DMS53 treated with DMSO at 0.1 percent for 48 hours (cell line): Measurements from ENCODE around the gene KRT4.
"Not testable (repeated sequence)": the region's sequence is repeated elsewhere in the genome, so short reads cannot be mapped to it uniquely, and the experiment has no call there.

Source experiments
- DNase-seq: peaks from one replicate; lab custom pipeline; 2025; ENCODE audit not compliant: unreplicated experiment; lab: John Stamatoyannopoulos, UW

The KRT4 gene

DNA sequence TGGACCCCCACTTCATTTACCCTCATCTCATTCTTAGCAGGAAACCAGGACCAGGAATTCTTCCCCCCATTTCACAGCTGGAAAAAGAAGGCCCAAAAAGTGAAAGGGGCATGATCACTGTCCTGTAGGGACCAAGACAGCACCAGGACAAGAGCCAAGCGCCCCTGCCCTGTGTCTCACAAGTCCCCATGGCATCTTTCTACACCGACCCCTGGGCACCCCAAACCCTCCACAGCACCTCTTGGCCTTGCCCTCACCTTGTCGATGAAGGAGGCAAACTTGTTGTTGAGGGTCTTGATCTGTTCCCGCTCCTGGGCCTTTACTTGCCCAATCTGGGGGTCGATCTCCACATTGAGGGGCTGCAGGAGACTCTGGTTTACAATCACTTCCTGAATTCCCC lies 37.5 kb downstream of the KRT4 start:
- DNase-seq: no peak

DNA sequence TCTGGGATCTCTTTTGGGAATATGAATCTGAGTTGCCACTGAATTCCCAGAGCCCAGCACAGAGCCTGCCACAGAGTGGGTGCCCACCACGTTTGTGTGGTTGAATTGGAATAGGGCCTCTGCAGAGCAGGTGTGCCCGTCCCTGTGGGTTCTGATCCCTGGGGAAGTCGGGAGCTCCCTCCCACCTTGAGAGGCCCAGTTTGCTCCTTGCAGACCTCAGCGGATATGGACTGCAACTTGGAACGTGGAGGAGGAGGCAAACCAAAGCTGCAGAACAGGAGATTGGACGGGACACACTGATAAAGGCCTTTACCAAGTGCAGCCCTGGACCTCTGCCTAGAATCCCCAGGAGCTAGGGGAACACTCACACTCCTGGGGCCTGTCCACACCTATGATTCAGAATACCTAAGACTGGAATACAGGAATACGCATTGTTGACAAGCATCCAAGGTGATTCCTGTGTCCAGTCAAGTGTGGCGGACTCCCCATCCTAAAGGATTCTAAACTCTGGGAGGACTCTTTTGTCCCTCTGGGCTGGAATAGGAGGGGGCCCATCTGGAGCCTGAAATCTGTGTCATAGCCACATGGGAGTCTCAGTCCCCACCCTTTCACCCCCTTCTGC lies 39.2 kb downstream of the KRT4 start:
- no peak for DNase-seq

DNA sequence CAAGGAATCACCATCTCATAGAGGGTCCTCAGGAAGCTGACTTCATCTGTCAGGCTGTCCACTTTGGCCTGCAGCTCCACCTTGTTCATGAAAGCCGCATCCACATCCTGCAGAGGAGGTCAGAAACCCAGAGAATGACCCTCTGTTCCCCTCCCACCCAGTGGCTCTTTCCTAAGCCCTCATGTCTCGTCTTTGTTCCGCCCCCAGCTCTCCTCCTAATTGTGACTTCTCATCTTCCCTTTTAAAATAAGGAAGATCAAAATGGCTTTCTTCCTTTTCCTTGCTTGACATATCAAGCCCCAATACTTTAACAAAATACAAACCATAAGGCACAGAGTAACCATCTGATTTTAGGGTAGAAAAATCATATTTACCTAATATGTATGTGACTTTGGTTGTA lies 41.1 kb downstream of the KRT4 start:
- DNase-seq: no peak

DNA sequence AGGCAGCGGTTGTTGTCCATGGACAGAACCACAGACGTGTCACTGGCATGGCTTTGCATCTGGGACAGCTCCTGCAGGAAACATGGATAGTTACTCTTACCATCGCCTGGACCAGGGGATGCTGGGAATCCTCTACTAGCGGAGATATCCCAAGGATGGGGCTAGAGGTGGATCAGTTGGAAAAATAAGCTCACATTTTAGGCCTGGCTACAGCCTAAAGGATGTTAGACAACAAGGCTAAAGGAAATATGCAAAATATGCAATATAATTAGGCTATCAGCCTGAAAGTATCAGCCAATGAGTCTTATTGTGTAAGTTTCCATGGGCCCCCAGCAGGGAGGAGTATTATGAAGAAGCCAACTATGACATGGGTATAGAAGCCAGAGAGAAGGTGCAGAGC lies 41.7 kb downstream of the KRT4 start:
- DNase-seq: no peak

DNA sequence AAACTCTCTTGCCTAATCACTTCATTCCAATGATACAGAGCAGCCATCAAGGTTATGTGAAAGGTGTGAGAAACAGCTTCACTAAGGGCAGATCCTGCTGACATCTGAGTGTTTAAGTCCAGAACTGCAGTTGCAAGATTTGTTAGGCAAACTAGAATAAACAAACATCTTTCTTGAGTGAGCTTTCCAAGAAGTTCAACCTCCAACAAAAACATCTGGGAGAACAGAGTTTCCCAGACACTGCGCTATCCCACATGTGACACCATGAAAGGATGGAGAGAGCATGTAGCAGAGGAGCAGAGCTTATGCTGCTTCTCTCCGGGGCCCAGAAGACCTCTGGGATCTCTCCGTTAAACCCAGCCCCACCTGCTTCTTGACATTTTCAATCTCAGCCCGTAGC lies 42.4 kb downstream of the KRT4 start:
- DNase-seq: no peak

DNA sequence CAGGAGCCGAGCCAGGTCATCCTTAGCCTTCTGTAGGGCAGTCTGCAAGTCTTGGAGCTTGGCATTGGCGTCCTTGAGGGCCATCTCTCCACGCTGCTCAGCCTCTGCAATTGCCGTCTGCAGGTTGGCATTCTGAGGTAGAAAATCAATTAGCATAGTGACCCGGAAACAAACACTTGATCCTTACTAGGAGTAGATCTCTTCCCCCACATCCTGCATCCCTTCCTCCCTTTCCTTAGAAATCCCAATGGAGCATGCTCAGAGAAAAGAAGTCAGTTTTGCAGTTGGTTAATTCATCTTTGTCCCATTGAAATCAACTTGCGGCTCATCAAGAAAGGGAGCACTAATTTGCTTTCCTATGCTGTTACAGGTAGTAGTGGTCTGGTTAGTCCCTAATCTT lies 42.8 kb downstream of the KRT4 start:
- no peak for DNase-seq

DNA sequence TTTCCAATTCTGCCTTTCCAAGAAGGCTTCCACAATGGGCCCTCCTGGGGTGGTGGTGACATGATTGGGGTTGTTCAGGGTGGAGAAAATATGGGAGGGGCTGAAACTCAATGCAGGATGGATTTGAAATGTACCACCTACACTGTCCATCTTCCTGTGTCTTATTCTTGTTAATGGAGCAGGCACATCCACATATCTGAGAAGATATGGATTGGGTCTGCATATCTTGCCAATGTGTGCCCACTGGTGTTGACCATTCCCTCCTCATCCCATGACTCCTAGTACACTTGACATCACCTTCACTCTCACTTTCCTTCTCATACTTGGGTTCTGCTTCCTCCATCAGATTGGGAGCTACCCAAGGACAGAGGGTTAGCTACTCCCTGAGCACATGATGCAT lies 44.0 kb downstream of the KRT4 start:
- no peak for DNase-seq

DNA sequence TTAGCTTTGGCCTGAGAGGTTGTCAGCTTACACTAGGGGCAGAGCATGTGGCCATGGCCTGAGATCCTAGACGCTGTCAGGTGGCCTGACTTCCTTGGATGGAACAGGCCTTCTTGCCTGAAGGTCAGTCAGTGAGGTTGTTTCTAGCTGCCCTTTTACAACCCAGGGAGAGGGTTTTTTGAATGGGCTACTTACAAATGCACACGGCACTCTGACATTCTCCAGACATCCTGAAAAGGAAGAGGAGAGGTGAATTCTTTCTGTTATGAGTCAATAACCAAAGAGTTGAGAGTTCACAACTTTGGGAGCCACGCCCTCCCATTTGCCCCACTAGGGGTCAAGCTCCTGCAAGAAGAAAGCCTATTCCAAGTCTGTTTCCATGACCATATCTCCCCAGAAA lies 44.6 kb downstream of the KRT4 start:
- no peak for DNase-seq

DNA sequence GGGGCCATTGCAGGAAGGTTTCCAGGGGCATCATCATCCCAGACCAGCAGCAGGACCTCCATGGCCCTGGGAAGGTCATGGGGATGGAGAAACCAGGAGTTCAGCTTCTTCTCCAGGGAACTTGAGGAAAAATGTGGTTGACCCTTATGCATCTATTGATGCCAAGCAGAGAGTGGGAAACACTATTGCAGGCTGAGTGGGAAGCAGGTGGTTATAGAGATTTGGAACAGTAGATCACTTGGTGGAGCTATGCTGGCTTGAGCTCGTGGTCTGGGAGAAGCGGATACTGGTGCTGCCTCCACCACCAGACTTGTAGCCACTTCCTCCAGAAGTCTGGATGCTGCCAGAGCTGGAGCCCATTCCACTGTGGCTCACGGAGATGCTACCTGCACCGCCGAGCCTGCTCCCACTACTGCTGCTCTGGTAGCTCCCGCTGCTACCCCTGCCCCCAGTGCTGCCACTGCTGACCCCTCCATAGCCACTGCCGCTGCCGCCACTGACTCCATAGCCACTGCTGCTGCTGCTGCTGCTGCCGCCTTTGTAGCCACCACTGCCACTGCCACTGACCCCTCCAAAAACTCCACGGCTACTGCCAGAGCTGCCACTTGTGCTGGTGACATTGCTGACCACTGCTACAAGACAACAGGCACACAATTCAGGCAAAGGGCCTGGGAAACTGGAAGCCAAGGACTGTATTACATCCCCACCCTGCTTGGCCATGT lies 45.3 kb downstream of the KRT4 start:
- no peak for DNase-seq

DNA sequence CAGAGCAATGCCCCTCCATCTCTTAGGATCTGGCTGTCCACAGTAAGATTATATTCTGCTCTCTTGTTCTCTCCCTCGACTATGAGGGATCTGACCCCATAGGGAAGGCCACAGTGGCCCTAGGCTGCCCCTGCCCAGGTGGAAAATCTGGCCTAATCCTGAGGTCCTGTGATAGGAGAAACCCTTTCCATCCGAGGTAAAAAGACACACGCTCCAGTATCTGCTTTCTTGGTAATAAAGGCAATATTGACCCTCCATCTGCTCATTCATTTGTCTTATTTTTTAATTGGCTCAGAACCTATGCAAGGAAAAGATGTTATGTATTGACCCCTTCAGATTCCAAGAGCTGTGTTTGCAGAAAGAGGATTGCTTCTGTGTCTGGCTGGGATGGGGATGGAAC lies 46.5 kb downstream of the KRT4 start:
- no peak for DNase-seq

DNA sequence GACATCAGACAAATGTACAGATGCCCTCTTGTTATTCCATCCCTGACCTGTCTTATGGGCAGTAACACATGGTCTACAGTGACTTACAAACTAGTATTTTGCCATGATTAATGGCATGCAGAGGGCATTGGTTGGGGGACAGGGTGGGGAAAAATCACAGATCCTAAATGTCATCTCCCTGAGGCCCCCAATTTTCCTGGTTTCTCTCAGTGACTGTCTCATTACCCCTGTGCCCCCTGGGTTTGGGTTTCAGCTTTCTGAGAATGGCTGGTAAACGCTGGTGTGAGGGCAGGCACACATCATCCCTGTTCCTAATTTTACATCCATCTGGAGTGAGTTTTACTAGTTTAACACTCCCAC lies 46.9 kb downstream of the KRT4 start:
- DNase-seq: no peak

DNA sequence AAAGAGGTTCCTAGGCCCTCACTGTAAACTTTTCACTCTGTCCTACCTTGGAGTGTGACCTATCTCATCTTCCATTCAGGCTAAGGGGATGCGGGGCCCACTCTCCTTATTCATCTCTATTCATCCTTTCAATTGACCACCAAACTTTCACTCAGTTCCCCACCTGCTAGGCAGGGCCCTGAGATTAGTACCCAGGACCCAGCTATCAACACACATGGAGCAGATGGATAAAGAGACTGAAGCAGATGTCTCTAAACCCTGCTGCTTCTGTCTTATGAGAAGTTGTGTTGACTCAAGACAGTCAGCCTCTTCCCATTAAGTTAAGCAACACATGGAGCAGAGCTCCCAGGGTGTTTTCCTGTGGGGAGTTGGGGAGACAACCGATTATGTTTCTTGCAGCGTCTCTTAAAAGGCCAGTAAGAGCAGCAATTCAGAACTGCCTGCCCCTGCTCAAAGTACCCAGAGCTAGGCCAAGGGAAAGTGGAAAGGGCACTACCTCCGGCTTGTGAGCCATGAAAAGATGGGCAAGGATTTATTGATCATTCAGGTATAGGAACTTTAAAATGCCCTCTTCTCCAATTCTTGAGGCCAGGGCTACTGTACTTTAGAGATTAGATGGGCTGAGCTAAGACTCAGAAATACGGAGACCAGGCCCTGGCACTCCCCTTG lies 47.4 kb downstream of the KRT4 start:
- no peak for DNase-seq

DNA sequence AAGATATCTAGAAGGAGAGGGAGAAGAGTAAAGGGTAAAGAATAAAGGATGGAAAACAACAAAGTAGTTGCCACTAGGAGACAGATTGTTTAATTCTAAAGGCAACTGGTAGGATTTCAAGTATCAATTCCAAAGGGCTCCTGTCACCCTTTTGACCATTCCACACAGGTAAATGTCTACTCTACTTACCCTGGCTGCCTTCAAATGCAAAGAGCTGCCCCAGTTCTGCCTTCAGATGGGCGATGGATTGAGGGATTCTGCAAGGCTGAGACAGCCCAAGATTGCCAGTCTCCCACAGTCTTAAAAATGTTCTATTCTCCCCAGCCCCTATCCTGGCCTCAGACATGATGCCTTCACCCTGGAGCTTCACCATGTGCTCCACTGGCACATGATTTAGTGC lies 48.2 kb downstream of the KRT4 start:
- no peak for DNase-seq

DNA sequence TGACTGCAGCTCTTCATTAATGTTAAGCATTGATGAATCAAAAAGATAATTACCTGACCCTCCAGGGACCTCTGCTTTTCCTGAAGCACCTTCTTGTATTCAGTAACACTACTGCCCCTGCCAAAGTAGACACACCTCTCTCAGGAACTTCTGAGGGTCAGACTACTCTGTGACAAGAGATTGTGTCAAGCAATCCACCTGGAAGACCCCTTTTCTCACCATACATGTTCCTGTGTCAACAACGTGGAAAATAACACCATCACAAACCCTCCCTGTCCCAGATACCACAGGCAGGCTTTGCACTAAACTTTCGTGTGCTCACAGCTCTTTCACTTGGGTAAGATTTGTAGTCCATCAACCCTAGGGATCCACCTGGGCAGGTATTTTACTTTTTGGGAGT lies 49.9 kb downstream of the KRT4 start:
- no peak for DNase-seq

DNA sequence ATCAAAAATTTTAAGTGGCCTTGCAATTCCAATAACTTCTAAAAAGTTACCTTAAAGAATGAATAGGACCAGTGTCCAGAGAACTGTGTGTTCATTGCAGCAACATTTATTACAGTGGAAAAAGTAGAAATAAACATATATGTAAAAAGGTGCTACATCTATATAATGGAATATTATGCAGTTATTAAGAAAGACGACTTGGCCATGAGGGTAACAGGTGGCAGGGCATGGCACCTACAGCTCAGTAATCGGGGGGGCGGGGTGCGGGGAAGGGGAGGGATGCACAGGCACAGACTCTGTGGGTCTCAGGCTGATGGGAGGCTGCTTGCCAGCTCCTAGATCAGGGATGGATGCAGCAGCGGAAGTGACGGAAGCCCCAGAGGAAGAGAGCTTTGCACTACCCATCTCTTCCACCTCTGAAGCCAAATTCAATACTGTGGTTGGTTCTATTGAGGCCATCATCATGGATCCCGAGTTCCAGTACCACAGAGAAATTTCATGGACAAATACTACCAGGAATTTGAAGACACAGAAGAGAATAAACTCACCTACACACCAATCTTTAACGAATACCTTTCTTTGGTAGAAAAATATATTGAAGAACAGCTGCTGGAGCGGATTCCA lies 50.8 kb downstream of the KRT4 start:
- no peak for DNase-seq

DNA sequence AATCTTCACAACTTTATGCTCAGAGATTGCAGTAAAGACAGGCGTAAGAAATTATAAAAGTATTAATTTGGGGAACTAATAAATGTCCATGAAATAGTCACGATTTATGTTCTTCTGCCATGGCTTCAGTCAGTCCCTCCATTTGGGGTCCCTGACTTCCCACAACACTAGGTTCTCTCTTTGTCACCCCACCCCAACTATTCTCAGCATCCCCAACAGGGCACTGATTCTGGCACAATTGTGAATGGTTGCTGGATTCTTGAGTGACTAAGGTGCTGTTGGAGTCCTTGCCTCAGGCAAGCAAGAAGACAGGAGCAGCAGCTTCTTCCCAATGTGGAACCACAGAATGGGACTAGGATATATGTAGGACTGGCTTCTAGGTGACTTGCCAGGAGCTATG lies 52.1 kb downstream of the KRT4 start:
- DNase-seq: no peak

DNA sequence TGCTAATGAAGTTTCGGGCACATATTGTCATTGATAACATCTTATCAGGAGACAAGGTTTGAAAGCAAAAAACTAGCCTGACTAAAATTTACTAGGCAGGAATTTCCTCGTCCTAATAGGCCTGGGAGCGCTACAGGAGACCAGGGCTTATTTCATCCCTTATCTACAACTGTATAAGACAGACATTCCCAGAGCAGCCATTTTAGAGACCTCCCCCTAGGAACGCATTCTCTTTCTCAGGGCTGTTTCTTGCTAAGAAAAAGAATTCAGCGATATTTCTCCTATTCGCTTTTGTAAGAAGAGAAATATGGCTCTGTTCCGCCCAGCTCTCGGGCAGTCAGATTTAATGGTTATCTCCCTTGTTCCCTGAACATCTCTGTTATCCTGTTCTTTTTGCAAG lies 52.7 kb downstream of the KRT4 start:
- DNase-seq: not testable (repeated sequence)

DNA sequence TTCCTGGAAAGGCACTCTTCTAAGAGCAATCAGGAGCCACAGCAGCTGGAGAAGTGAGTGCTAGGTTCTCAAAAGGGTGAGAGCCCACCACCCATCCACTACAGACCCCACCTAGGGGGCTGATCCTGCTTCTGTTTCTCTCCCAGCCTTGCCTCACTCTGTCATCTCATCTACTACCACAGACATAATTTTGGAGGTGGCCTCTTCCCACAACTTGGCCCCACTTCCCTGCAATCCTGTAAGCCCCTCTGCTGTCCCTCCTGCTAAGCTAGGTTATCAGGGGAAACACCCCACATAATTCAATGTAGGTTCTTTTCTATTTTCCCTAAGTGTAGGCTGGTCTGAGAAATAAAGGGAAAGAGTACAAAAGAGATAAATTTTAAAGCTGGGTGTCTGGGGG lies 53.3 kb downstream of the KRT4 start:
- DNase-seq: no peak

DNA sequence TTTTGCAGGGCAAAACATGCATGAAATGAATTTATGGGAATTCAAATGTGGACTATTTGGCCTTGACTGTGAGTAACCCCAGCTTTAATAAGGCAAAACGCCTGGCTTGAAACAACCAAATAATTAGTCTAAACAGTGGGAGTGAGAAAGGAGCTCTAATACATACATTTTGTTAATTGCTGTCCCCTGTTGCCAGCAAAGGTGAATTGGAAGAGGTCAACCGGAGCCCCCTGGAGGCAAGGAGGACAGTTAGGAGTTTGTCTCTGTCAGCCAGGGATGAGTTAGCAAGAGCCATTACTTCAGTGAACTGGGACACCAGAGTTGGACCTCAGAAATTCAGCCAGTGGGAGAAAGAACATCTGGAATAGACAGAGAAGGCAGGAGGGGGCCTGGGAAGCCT lies 54.2 kb downstream of the KRT4 start:
- DNase-seq: no peak

DNA sequence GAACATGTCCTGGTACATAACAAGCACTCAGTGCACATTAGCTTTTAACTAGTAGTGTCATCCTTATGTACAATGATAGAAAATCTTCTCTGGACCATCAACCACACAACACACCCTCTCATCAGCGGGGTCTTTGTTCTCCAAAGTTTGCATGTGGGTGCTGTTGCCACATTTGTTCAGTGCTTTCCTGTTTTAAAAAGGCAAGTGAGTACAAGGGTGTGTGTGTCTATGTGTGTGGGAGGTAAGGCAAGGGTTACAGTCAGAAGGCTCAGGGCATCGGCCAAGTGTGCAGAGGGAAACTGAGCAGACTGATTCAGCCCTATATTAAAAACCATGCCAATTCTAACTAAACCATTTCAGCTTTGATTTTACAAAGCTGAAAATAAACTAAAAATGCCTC lies 54.7 kb downstream of the KRT4 start:
- no peak for DNase-seq

DNA sequence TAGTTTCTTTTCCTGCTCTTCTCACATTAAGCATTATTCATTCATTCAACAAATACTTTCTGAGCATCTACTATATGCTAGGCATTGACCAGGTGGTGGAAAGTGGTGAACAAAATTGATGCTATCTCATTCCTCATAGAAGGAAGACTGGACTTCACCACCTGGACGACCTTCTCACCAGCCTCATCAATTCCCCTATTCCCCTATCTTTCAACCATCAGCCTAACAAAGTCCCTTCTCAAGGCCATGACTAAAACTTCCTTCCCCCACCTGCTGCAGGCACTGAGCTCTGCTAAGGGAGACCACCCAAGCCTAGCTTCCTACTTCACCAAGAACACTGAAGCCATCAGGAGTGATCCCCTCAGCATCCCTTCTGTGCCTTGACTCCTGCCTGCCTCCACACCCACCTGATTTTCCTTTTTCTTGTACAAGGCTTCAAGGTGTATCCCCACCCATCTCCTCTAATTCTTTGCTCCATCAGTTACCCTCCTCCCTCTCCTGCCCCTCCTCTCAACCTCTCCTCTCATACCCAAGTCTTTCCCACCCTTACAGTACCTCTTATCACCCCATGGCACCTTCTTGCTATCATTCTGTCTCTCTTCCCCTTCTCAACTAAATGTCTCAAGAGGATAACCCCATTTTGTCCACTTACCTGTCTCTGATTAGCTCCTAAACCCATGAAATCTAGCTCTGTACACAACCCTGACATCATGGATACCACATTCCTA lies 56.3 kb downstream of the KRT4 start:
- no peak for DNase-seq
